Measurements from ENCODE around the gene IL16. TPM values are rescaled to one million over a fixed set of nuclear protein-coding genes. Genes with fewer than 3 reads are reported as not detected.

Gene IL16
- total RNA-seq, 2 experiments from 2014 or later: 76.0 to 81.3 TPM

DNA sequence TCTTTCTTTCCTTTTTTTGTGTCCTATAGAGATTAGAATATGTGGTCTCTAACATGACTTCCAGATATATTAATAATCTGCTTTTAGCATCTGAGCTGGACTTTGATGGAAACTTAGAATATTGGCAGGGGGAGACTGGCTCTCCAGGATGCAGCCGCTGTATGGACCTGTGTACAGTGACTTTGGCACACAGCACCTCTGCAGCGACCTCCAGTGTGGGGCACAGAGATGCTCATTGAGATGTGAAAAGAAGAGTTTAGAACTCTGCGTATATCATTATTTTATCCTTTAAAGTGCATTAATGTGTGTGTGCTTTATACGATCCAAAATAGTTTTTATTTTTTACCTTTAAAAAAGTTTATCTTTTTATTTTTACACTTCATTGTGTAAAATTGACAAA is 44.3 kb upstream of the IL16 start:
- TF ChIP-seq CTCF (conservative IDR thresholded peaks at IDR 0.05; ENCODE audit: low read length) (peak; percentile 52; the same call in 1 of the 2 replicates), EZH2phosphoT487 (IDR thresholded peaks at IDR 0.05; ENCODE audit: borderline replicate concordance, low read depth, low read length) (no peak)
- Histone ChIP-seq H3K9me3 (ENCODE audit: low read length) (no peaks in the 10 kb centered on the region), H2AFZ (ENCODE audit: low read length) (no peak overlapping the region), H3K9me2 (ENCODE audit: insufficient read depth, low read length) (no peaks in the 10 kb centered on the region), H3K27ac (ENCODE audit: low read depth, low read length, poor library complexity, severe bottlenecking) (no peak overlapping the region), H3K4me1 (ENCODE audit: insufficient read depth, low read length, poor library complexity, severe bottlenecking) (no peaks in the 10 kb centered on the region), H3K79me2 (ENCODE audit: insufficient read depth, low read depth, low read length) (no peaks in the 10 kb centered on the region), H3K36me3 (ENCODE audit: insufficient read depth, low read length) (no peaks in the 10 kb centered on the region), H4K20me1 (ENCODE audit: insufficient read depth, low read length) (no peaks in the 10 kb centered on the region), H3K4me3 (ENCODE audit: low read depth, low read length, poor library complexity, severe bottlenecking) (no peak overlapping the region), H3K4me2 (ENCODE audit: low read length) (no peak overlapping the region)
- intact Hi-C loops (cut with micrococcal nuclease; ENCODE audit: unreplicated experiment): loop anchor here (10.0 kb wide), 1 partner anchor 182 kb away; no protein-coding TSS in a partner anchor
- ChIA-PET CTCF (ENCODE audit: unreplicated experiment) (interaction anchor here (5.1 kb wide), 1 partner anchor 113 kb away, joined by 58 read pairs; no protein-coding TSS in a partner anchor), POLR2A (interaction anchor here (0.7 kb wide), 1 partner anchor 262 kb away, joined by 3 read pairs; no protein-coding TSS in a partner anchor)
- BruUV-seq (replicated peaks): no TSS peak
- DNase-seq (ENCODE audit: low spot score): no peak

DNA sequence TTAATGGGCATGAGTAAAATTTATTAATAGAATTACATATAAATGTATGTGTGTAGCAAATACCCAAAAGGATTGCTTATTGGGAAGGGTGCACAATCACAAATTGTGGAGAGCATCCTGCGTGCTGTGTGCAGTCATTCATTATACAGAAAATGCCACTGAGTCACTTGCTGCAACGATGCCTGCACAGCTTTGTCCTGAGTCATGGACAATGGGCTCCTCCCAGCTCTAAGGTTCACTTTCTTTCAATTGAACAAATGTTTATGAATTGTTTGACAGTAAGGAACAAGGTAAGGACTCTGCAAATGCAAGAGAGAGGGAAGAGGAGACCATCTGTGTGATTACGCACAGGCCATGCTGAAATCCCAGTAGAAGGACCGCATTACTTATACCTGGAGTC is 43.9 kb upstream of the IL16 start:
- ChIA-PET CTCF (ENCODE audit: unreplicated experiment) (interaction anchor here (5.1 kb wide), 1 partner anchor 113 kb away, joined by 58 read pairs; no protein-coding TSS in a partner anchor), POLR2A (no interaction called here)
- H3K79me2 ChIP-seq (ENCODE audit: insufficient read depth, low read depth, low read length): no peaks in the 10 kb centered on the region
- no peak overlapping the region for H3K4me2 ChIP-seq (ENCODE audit: low read length)
- no TSS peak for BruUV-seq (replicated peaks)
- H3K9me2 ChIP-seq (ENCODE audit: insufficient read depth, low read length): no peaks in the 10 kb centered on the region
- H3K4me3 ChIP-seq (ENCODE audit: low read depth, low read length, poor library complexity, severe bottlenecking): no peak overlapping the region
- no peak for DNase-seq (ENCODE audit: low spot score)
- no peak overlapping the region for H2AFZ ChIP-seq (ENCODE audit: low read length)
- H3K27ac ChIP-seq (ENCODE audit: low read depth, low read length, poor library complexity, severe bottlenecking): no peak overlapping the region
- TF ChIP-seq CTCF (conservative IDR thresholded peaks at IDR 0.05; ENCODE audit: low read length): no peak
- H3K4me1 ChIP-seq (ENCODE audit: insufficient read depth, low read length, poor library complexity, severe bottlenecking): no peaks in the 10 kb centered on the region
- no peaks in the 10 kb centered on the region for H3K9me3 ChIP-seq (ENCODE audit: low read length)
- H3K36me3 ChIP-seq (ENCODE audit: insufficient read depth, low read length): no peaks in the 10 kb centered on the region
- intact Hi-C loops (cut with micrococcal nuclease; ENCODE audit: unreplicated experiment): loop anchor here (10.0 kb wide), 1 partner anchor 182 kb away; no protein-coding TSS in a partner anchor
- no peaks in the 10 kb centered on the region for H4K20me1 ChIP-seq (ENCODE audit: insufficient read depth, low read length)

DNA sequence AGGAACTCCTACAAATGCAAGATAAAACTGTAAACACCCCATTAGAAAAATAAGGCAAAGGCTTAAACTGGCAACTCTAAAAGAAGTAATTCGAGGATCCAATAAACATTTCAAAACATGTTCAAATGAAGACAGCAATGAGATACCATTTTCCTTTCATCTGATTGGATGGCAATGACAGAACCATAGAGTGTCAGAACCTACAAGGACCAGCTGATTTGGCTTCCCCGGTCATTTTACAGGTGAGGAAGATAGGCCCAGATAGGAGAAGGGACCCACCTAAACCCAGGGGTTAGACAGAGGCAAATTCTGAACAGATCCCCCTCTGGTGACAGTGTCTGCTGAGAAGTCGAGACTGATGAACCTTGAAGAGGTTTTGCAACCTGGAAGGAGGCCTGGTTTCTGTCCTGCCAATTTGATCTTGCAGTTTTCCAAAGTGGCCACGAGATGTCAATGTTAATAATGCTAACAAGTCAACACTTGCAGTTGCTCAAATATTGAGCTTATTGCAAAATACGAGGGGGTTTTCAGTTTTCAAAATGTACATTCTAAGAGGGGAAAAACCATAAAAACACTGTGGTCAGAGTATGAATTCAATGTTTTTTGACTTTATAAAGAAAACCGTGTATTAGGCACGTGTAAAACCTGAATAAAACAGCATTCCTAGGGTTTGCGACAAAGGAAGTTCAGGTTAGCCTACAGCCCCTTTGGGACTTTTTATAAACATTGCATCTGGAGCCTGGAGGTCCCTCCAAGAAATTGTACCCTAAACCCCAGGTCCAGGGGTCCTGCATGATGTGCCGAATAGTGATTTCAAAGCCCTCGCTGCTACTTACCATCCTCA is 41.1 kb upstream of the IL16 start:
- intact Hi-C loops (cut with micrococcal nuclease; ENCODE audit: unreplicated experiment): loop anchor here (1.0 to 10.0 kb wide), 2 partner anchors 111 to 179 kb away; no protein-coding TSS in a partner anchor
- Histone ChIP-seq H3K36me3 (ENCODE audit: insufficient read depth, low read length) (no peaks in the 10 kb centered on the region), H4K20me1 (ENCODE audit: insufficient read depth, low read length) (no peaks in the 10 kb centered on the region), H3K4me2 (ENCODE audit: low read length) (no peak overlapping the region), H2AFZ (ENCODE audit: low read length) (no peak overlapping the region), H3K79me2 (ENCODE audit: insufficient read depth, low read depth, low read length) (no peaks in the 10 kb centered on the region), H3K9me2 (ENCODE audit: insufficient read depth, low read length) (no peaks in the 10 kb centered on the region), H3K27ac (ENCODE audit: low read depth, low read length, poor library complexity, severe bottlenecking) (no peak overlapping the region), H3K4me1 (ENCODE audit: insufficient read depth, low read length, poor library complexity, severe bottlenecking) (no peaks in the 10 kb centered on the region), H3K9me3 (ENCODE audit: low read length) (no peaks in the 10 kb centered on the region), H3K4me3 (ENCODE audit: low read depth, low read length, poor library complexity, severe bottlenecking) (no peak overlapping the region)
- DNase-seq (ENCODE audit: low spot score): peak; percentile 62
- TF ChIP-seq CTCF (conservative IDR thresholded peaks at IDR 0.05; ENCODE audit: low read length): peak; percentile 81
- no peak for TF ChIP-seq EZH2phosphoT487 (IDR thresholded peaks at IDR 0.05; ENCODE audit: borderline replicate concordance, low read depth, low read length)
- no TSS peak for BruUV-seq (replicated peaks)
- CTCF ChIA-PET (ENCODE audit: unreplicated experiment): interaction anchor here (5.1 kb wide), 1 partner anchor 110 kb away, joined by 58 read pairs; no protein-coding TSS in a partner anchor
- POLR2A ChIA-PET: interaction anchor here (0.6 to 1.1 kb wide), 3 partner anchors 20 to 603 kb away, joined by 3 read pairs; no protein-coding TSS in a partner anchor

Data from OCI-LY7 (cell line).